ENCODE measurements around the gene EPS15. TPM values are rescaled to one million over a fixed set of nuclear protein-coding genes. Genes with fewer than 3 reads are reported as not detected.

Gene EPS15
- total RNA-seq, 1 donor from 2014 or later, result 41.6 TPM

GRCh38 chr1:51542158-51542953 is 23.3 kb upstream of the EPS15 start:
- TF ChIP-seq CTCF (conservative IDR thresholded peaks at IDR 0.05), result no peak
- H3K4me1 Mint-ChIP-seq, result no peaks in the 10 kb centered on the region
- no peaks in the 10 kb centered on the region for H3K9me3 Mint-ChIP-seq

GRCh38 chr1:51541313-51542050 is 22.4 kb upstream of the EPS15 start:
- Mint-ChIP-seq H3K9me3 (no peaks in the 10 kb centered on the region), H3K4me1 (no peaks in the 10 kb centered on the region), H3K27me3 (ENCODE audit: low read depth) (no peaks in the 10 kb centered on the region), H3K36me3 (ENCODE audit: low read depth) (no peaks in the 10 kb centered on the region), H3K27ac (ENCODE audit: unreplicated experiment) (no peak overlapping the region), H3K4me3 (no peak overlapping the region)
- TF ChIP-seq CTCF (conservative IDR thresholded peaks at IDR 0.05), result no peak
- no peak for DNase-seq (ENCODE audit: low read depth, low spot score)

More at GRCh38 chr1:51542158-51542953, 23.3 kb upstream of the EPS15 start:
- H3K27me3 Mint-ChIP-seq (ENCODE audit: low read depth), result no peaks in the 10 kb centered on the region
- no peak for DNase-seq (ENCODE audit: low read depth, low spot score)
- no peaks in the 10 kb centered on the region for H3K36me3 Mint-ChIP-seq (ENCODE audit: low read depth)
- H3K4me3 Mint-ChIP-seq, result no peak overlapping the region
- H3K27ac Mint-ChIP-seq (ENCODE audit: unreplicated experiment), result no peak overlapping the region

- H3K4me1 Mint-ChIP-seq, result peaks cover 9% of the 10 kb centered on the region
- H3K27ac Mint-ChIP-seq (ENCODE audit: unreplicated experiment), result no peak overlapping the region
- TF ChIP-seq CTCF (conservative IDR thresholded peaks at IDR 0.05), result no peak
- H3K4me3 Mint-ChIP-seq, result no peak overlapping the region
- H3K27me3 Mint-ChIP-seq (ENCODE audit: low read depth), result no peaks in the 10 kb centered on the region
- H3K9me3 Mint-ChIP-seq, result no peaks in the 10 kb centered on the region
- no peaks in the 10 kb centered on the region for H3K36me3 Mint-ChIP-seq (ENCODE audit: low read depth)
- DNase-seq (ENCODE audit: low read depth, low spot score), result no peak
Measured at GRCh38 chr1:51537568-51537967, 18.5 kb upstream of the EPS15 start.

DNA sequence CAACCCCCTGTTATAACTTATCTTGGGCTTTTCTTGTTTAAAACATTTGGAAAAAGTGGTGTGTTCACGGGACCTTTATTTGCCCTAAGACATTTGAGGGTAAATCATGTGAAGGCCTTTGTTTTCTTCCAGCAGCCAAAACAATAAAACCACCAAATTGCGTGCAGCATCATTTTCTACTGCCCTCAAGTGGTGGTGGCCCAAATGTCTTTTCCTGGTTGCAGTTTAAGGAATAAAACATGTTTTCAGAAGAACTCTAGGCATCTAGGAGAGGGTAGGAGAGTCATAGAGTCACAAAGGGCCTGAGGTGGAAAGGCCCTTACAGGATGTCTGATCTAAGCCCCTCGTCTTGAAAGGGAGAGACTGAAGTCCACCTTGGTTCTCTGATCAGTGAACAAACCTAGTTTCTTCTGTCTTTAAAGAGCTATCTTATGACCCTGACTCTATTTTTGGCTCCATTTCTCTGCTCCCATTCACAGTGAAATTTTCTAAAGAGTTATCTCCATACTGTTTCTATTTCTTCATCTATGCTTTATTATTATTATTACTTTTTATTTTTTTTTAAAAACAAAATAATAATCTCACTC is 16.0 kb upstream of the EPS15 start:
- Mint-ChIP-seq H3K4me1 (peaks cover 9% of the 10 kb centered on the region), H3K36me3 (ENCODE audit: low read depth) (no peaks in the 10 kb centered on the region), H3K4me3 (no peak overlapping the region), H3K9me3 (no peaks in the 10 kb centered on the region), H3K27ac (ENCODE audit: unreplicated experiment) (no peak overlapping the region), H3K27me3 (ENCODE audit: low read depth) (no peaks in the 10 kb centered on the region)
- DNase-seq (ENCODE audit: low read depth, low spot score), result peak; percentile 19
- TF ChIP-seq CTCF (conservative IDR thresholded peaks at IDR 0.05), result peak; percentile 65

GRCh38 chr1:51534447-51534846 is 15.4 kb upstream of the EPS15 start:
- H3K36me3 Mint-ChIP-seq (ENCODE audit: low read depth), result no peaks in the 10 kb centered on the region
- no peaks in the 10 kb centered on the region for H3K27me3 Mint-ChIP-seq (ENCODE audit: low read depth)
- H3K4me3 Mint-ChIP-seq, result no peak overlapping the region
- DNase-seq (ENCODE audit: low read depth, low spot score), result no peak
- H3K27ac Mint-ChIP-seq (ENCODE audit: unreplicated experiment), result peak overlapping the region; percentile 13
- TF ChIP-seq CTCF (conservative IDR thresholded peaks at IDR 0.05), result no peak
- H3K9me3 Mint-ChIP-seq, result no peaks in the 10 kb centered on the region
- peaks cover 9% of the 10 kb centered on the region for H3K4me1 Mint-ChIP-seq

All from neural crest cell (in vitro differentiated cells).